Measurements from ENCODE around the gene RILP.

DNA sequence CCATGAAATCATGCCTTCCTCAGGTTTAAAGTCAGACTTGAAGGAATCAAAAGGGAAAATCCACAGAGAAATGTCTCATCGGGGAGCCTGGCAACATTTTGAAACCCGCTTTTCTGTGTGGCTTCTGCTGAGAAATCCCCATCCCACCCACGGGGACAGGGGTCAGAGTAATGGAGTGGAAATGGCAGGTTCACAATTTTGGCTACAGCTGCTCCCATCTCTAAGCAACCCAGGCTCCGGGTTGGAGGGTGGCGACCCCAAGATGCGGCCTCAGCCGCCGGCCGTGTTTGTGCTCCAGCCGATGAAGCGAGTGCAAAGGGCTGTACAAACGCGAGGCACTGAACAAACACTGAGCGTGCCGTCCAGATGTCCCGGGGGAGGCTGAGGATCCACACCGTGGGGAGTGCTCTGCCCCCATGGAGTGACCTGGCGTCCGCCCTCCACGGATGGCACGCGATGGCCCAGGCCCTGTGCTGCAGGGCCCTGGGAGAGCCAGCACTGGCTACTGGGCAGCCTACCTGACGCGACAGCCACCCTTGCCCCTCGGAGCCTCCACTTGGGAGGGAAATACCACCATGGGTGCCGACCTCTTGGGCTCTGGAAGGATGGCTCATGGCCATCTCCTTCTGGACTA, 43.2 kb downstream of the RILP start:
- TF ChIP-seq CTCF (IDR thresholded peaks at IDR 0.05; ENCODE audit: poor library complexity), result no peak
- no peak for TF ChIP-seq EZH2phosphoT487 (IDR thresholded peaks at IDR 0.05; ENCODE audit: low read depth, severe bottlenecking, unreplicated experiment)

Data from hepatocyte (in vitro differentiated cells).